ENCODE results near the gene APBB2. TPM values are rescaled to one million over a fixed set of nuclear protein-coding genes. Genes with fewer than 3 reads are reported as not detected.

The APBB2 gene
- total RNA-seq, 2 experiments from 2014 or later, result 0.93 to 13.6 TPM

- Mint-ChIP-seq H3K27ac (no peak overlapping the region), H3K4me3 (no peak overlapping the region), H3K27me3 (no peaks in the 10 kb centered on the region), H3K4me1 (no peaks in the 10 kb centered on the region), H3K36me3 (no peaks in the 10 kb centered on the region), H3K9me3 (ENCODE audit: low read depth) (no peaks in the 10 kb centered on the region)
- DNase-seq, result no peak
- CTCF ChIA-PET, result interaction anchor here (0.8 kb wide), 1 partner anchor 24 kb away, joined by 3 read pairs; no protein-coding TSS in a partner anchor
- no peak for ATAC-seq
These were observed 263.3 kb downstream of the APBB2 start for GRCh38 chr4:40951026-40951425.

DNA sequence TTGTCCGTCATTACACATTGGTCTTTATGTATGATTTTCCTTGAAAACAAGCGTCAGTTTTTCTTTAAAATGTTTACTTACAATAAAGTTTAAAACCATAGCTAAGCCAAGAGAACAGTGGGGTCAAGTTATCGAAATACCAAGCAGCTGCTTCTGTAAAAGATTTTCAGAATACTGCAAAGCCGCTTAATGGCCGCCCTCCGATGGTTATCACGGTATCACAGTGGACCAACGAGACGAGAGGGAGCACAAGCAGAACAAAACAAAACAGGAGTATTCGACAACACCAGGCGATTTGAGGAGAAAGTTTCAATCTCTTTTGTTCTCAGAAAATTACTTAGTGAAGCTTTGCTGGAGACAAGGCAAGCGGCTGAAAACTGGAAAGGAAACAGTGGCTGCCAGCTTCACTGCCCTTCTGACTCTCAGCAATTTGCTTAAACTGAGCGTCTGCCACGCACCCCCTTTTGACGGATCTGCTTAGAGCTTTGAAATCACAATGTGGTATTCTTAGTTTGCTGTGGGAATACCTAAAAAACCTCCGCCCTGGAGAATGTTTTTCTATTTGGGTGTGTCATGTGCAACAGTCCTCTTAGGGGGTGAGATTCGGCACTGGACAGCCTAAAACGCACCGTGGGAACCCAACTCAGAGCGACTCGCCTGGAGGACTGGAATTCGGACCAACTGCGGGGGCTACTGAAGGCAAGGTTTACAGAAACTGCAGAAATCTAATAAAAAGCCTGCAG is 264.8 kb downstream of the APBB2 start:
- no peaks in the 10 kb centered on the region for H3K36me3 Mint-ChIP-seq
- no peak overlapping the region for H3K4me3 Mint-ChIP-seq
- no peak overlapping the region for H3K27ac Mint-ChIP-seq
- no peaks in the 10 kb centered on the region for H3K9me3 Mint-ChIP-seq (ENCODE audit: low read depth)
- DNase-seq (no peak), ATAC-seq (no peak)
- CTCF ChIA-PET, result no interaction called here
- no peaks in the 10 kb centered on the region for H3K27me3 Mint-ChIP-seq
- no peaks in the 10 kb centered on the region for H3K4me1 Mint-ChIP-seq

DNA sequence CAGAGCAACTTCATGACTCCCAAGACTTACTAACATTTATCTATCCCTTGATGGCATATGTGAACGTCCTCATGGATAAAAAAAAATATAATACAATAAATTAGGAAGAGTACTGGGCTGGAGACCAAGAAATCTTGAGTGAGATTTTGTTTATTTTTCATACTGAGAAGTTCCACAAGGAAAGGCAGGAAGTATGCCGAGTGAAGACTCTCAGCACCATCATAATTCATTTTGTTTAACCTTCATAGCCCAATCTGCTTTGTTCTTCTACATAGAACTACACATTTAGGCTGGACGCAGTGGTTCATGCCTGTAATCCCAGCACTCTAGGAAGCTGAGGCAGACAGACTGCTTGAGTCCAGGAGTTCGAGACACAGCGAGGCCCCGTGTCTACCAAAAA is 266.3 kb downstream of the APBB2 start:
- Mint-ChIP-seq H3K4me3 (no peak overlapping the region), H3K27me3 (peaks cover 2% of the 10 kb centered on the region), H3K36me3 (no peaks in the 10 kb centered on the region), H3K9me3 (ENCODE audit: low read depth) (no peaks in the 10 kb centered on the region), H3K27ac (no peak overlapping the region), H3K4me1 (no peaks in the 10 kb centered on the region)
- no peak for DNase-seq
- CTCF ChIA-PET, result no interaction called here
- ATAC-seq, result no peak

- CTCF ChIA-PET, result interaction anchor here (1.3 kb wide), 1 partner anchor 10 kb away, joined by 5 read pairs; no protein-coding TSS in a partner anchor
- no peaks in the 10 kb centered on the region for H3K36me3 Mint-ChIP-seq
- H3K9me3 Mint-ChIP-seq (ENCODE audit: low read depth), result no peaks in the 10 kb centered on the region
- no peak for DNase-seq
- no peaks in the 10 kb centered on the region for H3K4me1 Mint-ChIP-seq
- no peak for ATAC-seq
- H3K4me3 Mint-ChIP-seq, result no peak overlapping the region
- peaks cover 6% of the 10 kb centered on the region for H3K27me3 Mint-ChIP-seq
- no peak overlapping the region for H3K27ac Mint-ChIP-seq
These were observed 267.7 kb downstream of the APBB2 start for GRCh38 chr4:40946652-40947051.

GRCh38 chr4:40940756-40941155 is 273.6 kb downstream of the APBB2 start:
- Mint-ChIP-seq H3K27ac (no peak overlapping the region), H3K9me3 (ENCODE audit: low read depth) (no peaks in the 10 kb centered on the region), H3K36me3 (no peaks in the 10 kb centered on the region), H3K27me3 (peaks cover 24% of the 10 kb centered on the region), H3K4me1 (no peaks in the 10 kb centered on the region), H3K4me3 (no peak overlapping the region)
- ATAC-seq (no peak), DNase-seq (no peak)
- CTCF ChIA-PET, result interaction anchor here (0.7 kb wide), 1 partner anchor 273 kb away, joined by 3 read pairs; no protein-coding TSS in a partner anchor

- Mint-ChIP-seq H3K9me3 (ENCODE audit: low read depth) (no peaks in the 10 kb centered on the region), H3K36me3 (no peaks in the 10 kb centered on the region), H3K27ac (no peak overlapping the region), H3K4me1 (no peaks in the 10 kb centered on the region), H3K4me3 (no peak overlapping the region), H3K27me3 (peaks cover 25% of the 10 kb centered on the region)
- ATAC-seq (no peak), DNase-seq (no peak)
- CTCF ChIA-PET, result interaction anchor here (0.7 kb wide), 1 partner anchor 273 kb away, joined by 3 read pairs; no protein-coding TSS in a partner anchor
These were observed 274.0 kb downstream of the APBB2 start for GRCh38 chr4:40940317-40940741.

- CTCF ChIA-PET, result no interaction called here
- no peak overlapping the region for H3K4me3 Mint-ChIP-seq
- ATAC-seq (no peak), DNase-seq (no peak)
- H3K27me3 Mint-ChIP-seq, result peaks cover 26% of the 10 kb centered on the region
- H3K4me1 Mint-ChIP-seq, result no peaks in the 10 kb centered on the region
- no peak overlapping the region for H3K27ac Mint-ChIP-seq
- H3K9me3 Mint-ChIP-seq (ENCODE audit: low read depth), result no peaks in the 10 kb centered on the region
- no peaks in the 10 kb centered on the region for H3K36me3 Mint-ChIP-seq
These were observed 274.5 kb downstream of the APBB2 start for GRCh38 chr4:40939856-40940255.

DNA sequence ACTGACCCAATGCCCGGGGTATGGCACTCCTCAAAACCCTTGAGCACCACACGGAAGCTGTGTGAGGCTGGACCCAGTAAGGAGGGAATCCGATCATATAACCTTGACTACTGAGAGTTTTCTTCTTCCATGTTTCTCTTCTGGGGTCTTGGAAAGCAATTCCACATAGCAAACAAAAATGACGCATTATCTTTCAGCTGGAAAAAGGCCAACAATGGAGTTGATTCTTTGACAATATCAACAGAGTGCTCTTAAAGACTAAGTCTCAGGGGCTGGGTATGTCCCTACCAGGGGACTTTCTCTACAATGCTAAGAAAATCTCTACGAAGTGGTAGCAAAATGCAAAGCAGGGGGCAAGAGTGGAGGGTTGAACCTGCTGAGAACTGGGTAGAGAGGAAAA is 276.0 kb downstream of the APBB2 start:
- CTCF ChIA-PET, result no interaction called here
- ATAC-seq (no peak), DNase-seq (no peak)
- Mint-ChIP-seq H3K27me3 (peaks cover 26% of the 10 kb centered on the region), H3K36me3 (no peaks in the 10 kb centered on the region), H3K9me3 (ENCODE audit: low read depth) (no peaks in the 10 kb centered on the region), H3K4me3 (no peak overlapping the region), H3K4me1 (no peaks in the 10 kb centered on the region), H3K27ac (no peak overlapping the region)

DNA sequence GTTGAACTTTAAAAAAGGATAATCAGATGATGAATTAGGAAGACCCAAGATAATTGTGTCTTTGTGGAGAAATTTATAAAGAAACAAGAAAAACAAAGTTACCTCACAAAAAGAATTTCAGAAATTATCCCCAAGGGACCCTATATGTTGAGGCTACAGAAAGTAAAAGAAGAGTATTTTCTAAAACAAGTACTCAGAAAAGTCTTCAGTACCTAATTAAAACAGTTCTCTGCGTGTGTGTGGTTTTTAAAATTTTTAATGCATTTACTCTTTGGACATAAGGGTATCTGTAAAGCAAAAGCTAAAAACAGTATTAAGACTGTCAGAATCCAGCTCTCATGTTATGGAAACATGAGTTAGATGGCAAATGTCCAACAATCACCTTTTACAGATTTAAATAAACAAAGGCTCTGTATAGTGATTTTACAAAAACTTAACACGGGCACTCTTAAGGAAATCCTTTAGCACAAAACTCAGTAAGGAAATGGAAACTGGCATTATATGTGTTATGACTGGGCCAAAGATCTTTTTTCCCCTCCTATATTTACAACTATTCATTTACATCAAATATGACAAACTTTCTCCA is 277.1 kb downstream of the APBB2 start:
- no peaks in the 10 kb centered on the region for H3K4me1 Mint-ChIP-seq
- H3K9me3 Mint-ChIP-seq (ENCODE audit: low read depth), result no peaks in the 10 kb centered on the region
- DNase-seq (no peak), ATAC-seq (no peak)
- peaks cover 23% of the 10 kb centered on the region for H3K27me3 Mint-ChIP-seq
- H3K36me3 Mint-ChIP-seq, result no peaks in the 10 kb centered on the region
- no peak overlapping the region for H3K27ac Mint-ChIP-seq
- H3K4me3 Mint-ChIP-seq, result no peak overlapping the region
- CTCF ChIA-PET, result interaction anchor here (0.8 to 1.7 kb wide), 4 partner anchors 10 to 39 kb away, joined by 3 to 5 read pairs (median 4); no protein-coding TSS in a partner anchor

- CTCF ChIA-PET, result no interaction called here
- H3K4me3 Mint-ChIP-seq, result no peak overlapping the region
- no peaks in the 10 kb centered on the region for H3K4me1 Mint-ChIP-seq
- H3K27ac Mint-ChIP-seq, result no peak overlapping the region
- no peaks in the 10 kb centered on the region for H3K36me3 Mint-ChIP-seq
- H3K27me3 Mint-ChIP-seq, result peaks cover 14% of the 10 kb centered on the region
- ATAC-seq (no peak), DNase-seq (no peak)
- H3K9me3 Mint-ChIP-seq (ENCODE audit: low read depth), result no peaks in the 10 kb centered on the region
These were observed 279.7 kb downstream of the APBB2 start for GRCh38 chr4:40934676-40935075.

DNA sequence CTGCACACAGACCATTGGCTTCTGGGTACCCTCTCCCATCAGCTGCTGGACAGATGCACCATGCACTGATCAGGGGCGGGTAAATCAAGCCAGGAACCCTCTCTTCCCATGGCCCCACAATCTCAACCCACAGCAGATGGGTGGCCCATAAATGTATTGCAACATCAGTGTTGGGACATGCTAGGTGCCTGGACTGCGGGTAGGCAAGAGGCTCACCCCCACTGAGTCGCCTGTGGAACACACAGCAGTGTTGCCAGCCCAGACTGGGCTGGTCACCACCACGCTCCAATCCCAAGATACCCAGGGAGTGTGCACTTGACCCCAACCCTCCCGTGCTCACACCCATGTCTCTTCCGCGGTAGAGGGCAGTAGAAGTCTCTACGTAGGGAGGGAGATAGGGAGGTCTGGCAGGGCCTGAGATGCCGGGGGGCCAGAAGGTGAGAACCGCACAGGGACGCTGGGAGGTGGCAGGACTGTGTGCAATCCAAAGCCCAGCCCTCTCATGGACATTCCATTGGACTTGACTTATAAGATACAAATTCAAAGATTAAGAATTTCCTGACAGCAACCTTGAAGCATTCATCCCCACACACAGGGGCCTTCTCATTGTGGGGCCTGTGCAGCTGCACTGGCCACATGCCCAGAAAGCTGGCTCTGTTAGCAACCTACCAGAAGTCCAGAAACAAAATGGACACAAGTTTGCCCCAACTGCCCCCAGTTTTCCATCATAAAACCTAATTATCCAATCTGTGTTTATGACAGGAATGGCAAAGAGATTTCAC is 280.9 kb downstream of the APBB2 start:
- H3K9me3 Mint-ChIP-seq (ENCODE audit: low read depth), result no peaks in the 10 kb centered on the region
- DNase-seq (no peak), ATAC-seq (no peak)
- no peak overlapping the region for H3K4me3 Mint-ChIP-seq
- H3K27me3 Mint-ChIP-seq, result peaks cover 13% of the 10 kb centered on the region
- CTCF ChIA-PET, result no interaction called here
- no peaks in the 10 kb centered on the region for H3K4me1 Mint-ChIP-seq
- no peak overlapping the region for H3K27ac Mint-ChIP-seq
- no peaks in the 10 kb centered on the region for H3K36me3 Mint-ChIP-seq

GRCh38 chr4:40931841-40932240 is 282.5 kb downstream of the APBB2 start:
- CTCF ChIA-PET, result interaction anchor here (1.2 kb wide), 1 partner anchor 282 kb away, joined by 3 read pairs; the partner anchor contains the start of gene APBB2
- Mint-ChIP-seq H3K36me3 (no peaks in the 10 kb centered on the region), H3K4me3 (no peak overlapping the region), H3K27me3 (peaks cover 8% of the 10 kb centered on the region), H3K27ac (no peak overlapping the region), H3K4me1 (no peaks in the 10 kb centered on the region), H3K9me3 (ENCODE audit: low read depth) (no peaks in the 10 kb centered on the region)
- no peak for ATAC-seq
- DNase-seq, result no peak

- Mint-ChIP-seq H3K27me3 (peaks cover 11% of the 10 kb centered on the region), H3K9me3 (ENCODE audit: low read depth) (no peaks in the 10 kb centered on the region), H3K36me3 (no peaks in the 10 kb centered on the region), H3K4me3 (no peak overlapping the region), H3K4me1 (no peaks in the 10 kb centered on the region), H3K27ac (no peak overlapping the region)
- CTCF ChIA-PET, result interaction anchor here (1.2 kb wide), 1 partner anchor 283 kb away, joined by 3 read pairs; the partner anchor contains the start of gene APBB2
- ATAC-seq (no peak), DNase-seq (no peak)
These were observed 283.1 kb downstream of the APBB2 start for GRCh38 chr4:40931238-40931637.

All from activated CD8-positive, alpha-beta memory T cell treated with anti-CD3 and anti-CD28 coated beads, Interleukin-2, amount 10 ng/mL, durations not matched to agents 7 days and 5 days (primary cell).